ENCODE measurements around the gene ARPC1A.

Gene ARPC1A

GRCh38 chr7:99311702-99312101 is 14.0 kb upstream of the ARPC1A start:
- no peak for TF ChIP-seq CTCF (IDR thresholded peaks at IDR 0.05)

- TF ChIP-seq CTCF (IDR thresholded peaks at IDR 0.05) = peak; percentile 90
Observed at GRCh38 chr7:99312316-99313203, 13.1 kb upstream of the ARPC1A start.

- TF ChIP-seq CTCF (IDR thresholded peaks at IDR 0.05) = 0 out of 2 replicates have a peak, but pooled peaks have one; percentile 10
Observed at GRCh38 chr7:99313204-99313573, 12.5 kb upstream of the ARPC1A start.

DNA sequence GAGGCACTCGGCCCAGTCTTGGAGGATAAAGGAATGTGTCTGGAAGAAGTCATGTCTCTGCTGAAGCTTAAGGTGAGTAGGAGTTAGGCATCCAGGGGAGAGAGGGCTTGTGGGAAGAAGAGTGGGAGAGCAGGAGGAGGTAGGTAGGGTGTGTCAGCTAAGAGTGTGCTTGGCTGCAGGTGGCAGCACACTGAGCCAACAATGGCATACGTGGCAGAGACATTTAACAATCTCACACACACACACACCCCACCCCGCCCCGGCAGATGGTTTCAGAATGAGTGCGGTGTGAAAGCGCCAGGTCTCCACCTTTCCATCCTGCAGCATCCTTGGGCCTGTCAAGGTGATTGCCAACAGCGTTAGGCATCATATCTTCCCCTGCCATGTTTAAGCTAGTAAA is 11.2 kb upstream of the ARPC1A start:
- no peak for TF ChIP-seq CTCF (IDR thresholded peaks at IDR 0.05)

DNA sequence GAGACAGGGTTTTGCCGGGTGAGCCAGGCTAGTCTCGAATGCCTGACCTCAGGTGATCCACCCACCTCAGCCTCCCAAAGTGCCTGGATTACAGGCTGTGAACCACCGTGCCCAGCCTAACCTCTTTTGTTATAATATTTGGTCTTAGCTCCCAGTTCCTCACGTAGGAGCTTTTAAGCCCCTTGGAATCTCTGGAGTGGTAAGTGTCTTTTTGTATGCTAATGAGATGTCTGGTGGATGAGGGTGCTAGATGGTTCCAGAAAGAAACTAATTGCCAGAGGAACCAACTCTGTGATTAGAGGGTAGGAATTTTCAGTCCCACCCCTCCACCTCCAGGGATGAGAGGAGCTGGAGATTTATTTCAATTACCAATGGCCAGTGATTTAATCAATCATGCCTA is 5.3 kb upstream of the ARPC1A start:
- no peak for TF ChIP-seq CTCF (IDR thresholded peaks at IDR 0.05)

DNA sequence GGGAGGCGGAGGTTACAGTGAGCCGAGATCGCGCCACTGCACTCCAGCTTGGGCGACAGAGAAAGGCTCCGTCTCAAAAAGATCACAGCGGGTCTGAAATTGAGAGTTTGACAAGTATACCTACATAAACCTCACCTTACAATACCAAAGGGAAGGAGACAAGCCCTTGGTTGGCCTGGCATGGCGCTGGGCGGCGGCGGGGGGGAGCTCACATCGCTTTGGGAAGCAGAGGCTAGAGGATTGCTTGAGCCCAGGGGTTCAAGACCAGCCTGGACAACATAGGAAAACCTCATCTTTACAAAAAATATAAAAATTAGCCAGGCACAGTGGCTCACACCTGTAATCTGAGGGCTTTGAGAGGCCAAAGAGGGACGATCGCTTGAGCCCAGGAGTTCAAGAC is 1.1 kb upstream of the ARPC1A start:
- TF ChIP-seq CTCF (IDR thresholded peaks at IDR 0.05) = no peak

DNA sequence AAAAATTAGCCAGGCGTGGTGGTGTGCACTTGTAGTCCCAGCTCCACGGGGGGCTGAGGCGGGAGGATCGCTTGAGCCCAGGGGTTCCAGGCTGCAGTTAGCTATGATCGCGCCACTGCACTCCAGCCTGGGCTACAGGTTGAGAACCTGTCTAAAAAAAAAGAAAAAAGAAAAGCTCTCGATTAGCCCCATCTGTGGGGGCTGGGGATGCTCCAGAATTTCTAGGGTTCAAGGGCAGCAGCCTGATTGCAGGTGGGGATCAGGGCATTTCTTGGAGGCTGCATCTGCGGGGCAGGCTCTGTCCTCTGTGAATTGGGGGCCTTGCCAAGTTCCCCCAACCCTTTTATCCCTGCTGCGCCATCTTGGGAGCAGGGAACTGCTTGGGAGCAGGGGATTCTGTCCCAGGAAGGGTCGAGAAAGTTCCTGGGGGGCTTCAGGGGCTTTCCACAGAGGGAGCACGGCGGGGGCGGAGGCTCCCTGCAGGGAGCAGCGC is 651 bp upstream of the ARPC1A start:
- TF ChIP-seq CTCF (IDR thresholded peaks at IDR 0.05) = no peak

All from LNCAP (cell line).